ENCODE results near the gene NHLRC4. TPM values are rescaled to one million over a fixed set of nuclear protein-coding genes. Genes with fewer than 3 reads are reported as not detected.

Gene NHLRC4
- total RNA-seq, 1 experiment from 2014 or later = 0.44 TPM

- TF ChIP-seq CTCF (conservative IDR thresholded peaks at IDR 0.05; ENCODE audit: low read depth, low read length) = no peak
- TF ChIP-seq EZH2 (IDR thresholded peaks at IDR 0.05; ENCODE audit: low read length, unreplicated experiment) = no peak
- no peak for TF ChIP-seq EZH2phosphoT487 (IDR thresholded peaks at IDR 0.05; ENCODE audit: borderline replicate concordance, low read length)
- Histone ChIP-seq H3K27ac (ENCODE audit: low read length) (no peak overlapping the region), H3K79me2 (ENCODE audit: low read length) (peaks cover 87% of the 10 kb centered on the region), H4K20me1 (ENCODE audit: low read length) (peaks cover 32% of the 10 kb centered on the region), H3K4me2 (ENCODE audit: low read length) (0 out of 2 replicates have a peak overlapping the region, but pooled peaks have one; percentile 98), H3K9ac (ENCODE audit: low read length) (no peak overlapping the region), H3K9me2 (replicated peaks; ENCODE audit: low read length) (no peaks in the 10 kb centered on the region), H3K27me3 (ENCODE audit: low read length) (no peaks in the 10 kb centered on the region), H2AFZ (ENCODE audit: low read length) (no peak overlapping the region), H3K9me3 (ENCODE audit: low read length) (no peaks in the 10 kb centered on the region), H3K4me1 (ENCODE audit: insufficient read depth, low read length) (peaks cover 37% of the 10 kb centered on the region), H3K4me3 (ENCODE audit: low read length) (no peak overlapping the region), H3K36me3 (ENCODE audit: low read depth, low read length) (no peaks in the 10 kb centered on the region), H3F3A (ENCODE audit: low read length, unreplicated experiment) (no peaks in the 10 kb centered on the region)
- BruUV-seq (replicated peaks) = no TSS peak
- intact Hi-C loops (cut with micrococcal nuclease) = no loop called here
- ATAC-seq (no peak), DNase-seq (no peak)
- ChIA-PET POLR2A (ENCODE audit: unreplicated experiment) (no interaction called here), CTCF (no interaction called here)
Observed at GRCh38 chr16:530111-530817, 36.5 kb upstream of the NHLRC4 start.

- intact Hi-C loops (cut with micrococcal nuclease) = no loop called here
- ChIA-PET CTCF (no interaction called here), POLR2A (ENCODE audit: unreplicated experiment) (no interaction called here)
- H3K4me3 ChIP-seq (ENCODE audit: low read length) = no peak overlapping the region
- H3K9me3 ChIP-seq (ENCODE audit: low read length) = no peaks in the 10 kb centered on the region
- TF ChIP-seq CTCF (conservative IDR thresholded peaks at IDR 0.05; ENCODE audit: low read depth, low read length) (no peak), EZH2phosphoT487 (IDR thresholded peaks at IDR 0.05; ENCODE audit: borderline replicate concordance, low read length) (no peak), EZH2 (IDR thresholded peaks at IDR 0.05; ENCODE audit: low read length, unreplicated experiment) (no peak)
- ATAC-seq (no peak), DNase-seq (no peak)
- peaks cover 90% of the 10 kb centered on the region for H3K79me2 ChIP-seq (ENCODE audit: low read length)
- no peaks in the 10 kb centered on the region for H3K9me2 ChIP-seq (replicated peaks; ENCODE audit: low read length)
- no TSS peak for BruUV-seq (replicated peaks)
- H3K36me3 ChIP-seq (ENCODE audit: low read depth, low read length) = no peaks in the 10 kb centered on the region
- peaks cover 32% of the 10 kb centered on the region for H4K20me1 ChIP-seq (ENCODE audit: low read length)
- no peak overlapping the region for H2AFZ ChIP-seq (ENCODE audit: low read length)
- no peak overlapping the region for H3K27ac ChIP-seq (ENCODE audit: low read length)
- peaks cover 34% of the 10 kb centered on the region for H3K4me1 ChIP-seq (ENCODE audit: insufficient read depth, low read length)
- H3F3A ChIP-seq (ENCODE audit: low read length, unreplicated experiment) = no peaks in the 10 kb centered on the region
- H3K4me2 ChIP-seq (ENCODE audit: low read length) = no peak overlapping the region
- no peaks in the 10 kb centered on the region for H3K27me3 ChIP-seq (ENCODE audit: low read length)
- H3K9ac ChIP-seq (ENCODE audit: low read length) = no peak overlapping the region
Observed at GRCh38 chr16:531494-532125, 35.2 kb upstream of the NHLRC4 start.

All from PC-3 (cell line).